Fibroblast of lung (primary cell): ENCODE data around the gene FBN1. TPM values are rescaled to one million over a fixed set of nuclear protein-coding genes. Genes with fewer than 3 reads are reported as not detected.

ENCODE experiments used
- DNase-seq, 2 donors: peaks; one replicate each; pipeline versions ENCODE4 v3.0.0 to v3.0.0-alpha.2; 2010; ENCODE audit warnings: low read depth in 2 of 2
- H2AFZ ChIP-seq: 2 replicates; pipeline ENCODE4 v1.5.1; 2012; ENCODE audit warnings: low read length, control low read depth, inconsistent platforms
- H3K27ac ChIP-seq: 2 replicates; pipeline ENCODE4 v1.5.1; 2011; ENCODE audit warnings: low read length, control low read depth; ENCODE audit not compliant: insufficient read depth
- H3K27me3 ChIP-seq: 2 replicates; pipeline ENCODE4 v1.5.1; 2011; ENCODE audit warnings: mild to moderate bottlenecking, low read length; ENCODE audit not compliant: control insufficient read depth, insufficient read depth
- H3K36me3 ChIP-seq: 2 replicates; pipeline ENCODE4 v1.5.1; 2011; ENCODE audit warnings: low read length; ENCODE audit not compliant: control insufficient read depth, insufficient read depth
- H3K4me1 ChIP-seq: 2 replicates; pipeline ENCODE4 v1.5.1; 2011; ENCODE audit warnings: low read length; ENCODE audit not compliant: control insufficient read depth, insufficient read depth; ENCODE audit errors: extremely low read depth
- H3K4me2 ChIP-seq: 2 replicates; pipeline ENCODE4 v1.5.1; 2011; ENCODE audit warnings: low read length, control low read depth; ENCODE audit not compliant: insufficient read depth; ENCODE audit errors: extremely low read depth
- H3K4me3 ChIP-seq, 4 experiments: fragments of 200-600 bp in 1 of 4; sonication (generic) in 1 of 4; replicated peaks in 1 of 4; 2 replicates each; pipeline ENCODE4 v1.5.1; 2011 to 2016; ENCODE audit warnings: low read length in 4 of 4, low read depth in 3 of 4, mild to moderate bottlenecking in 3 of 4, control low read depth in 2 of 4, inconsistent platforms in 1 of 4, mixed read lengths in 1 of 4; ENCODE audit not compliant: insufficient read depth in 1 of 4; ENCODE audit errors: control extremely low read depth in 1 of 4
- H3K79me2 ChIP-seq: 2 replicates; pipeline ENCODE4 v1.5.1; 2012; ENCODE audit warnings: mild to moderate bottlenecking, low read length, inconsistent platforms; ENCODE audit not compliant: control insufficient read depth, insufficient read depth
- H3K9ac ChIP-seq: 2 replicates; pipeline ENCODE4 v1.5.1; 2011; ENCODE audit warnings: mild to moderate bottlenecking, low read length, control low read depth; ENCODE audit not compliant: insufficient read depth
- H3K9me3 ChIP-seq: 2 replicates; pipeline ENCODE4 v1.5.1; 2012; ENCODE audit warnings: low read depth, low read length; ENCODE audit not compliant: control insufficient read depth, insufficient read depth
- H4K20me1 ChIP-seq: 2 replicates; pipeline ENCODE4 v1.5.1; 2011; ENCODE audit warnings: low read length; ENCODE audit not compliant: control insufficient read depth, insufficient read depth; ENCODE audit errors: extremely low read depth
- EZH2 ChIP-seq: IDR thresholded peaks from 2 replicates; pipeline ENCODE4 v1.5.1; 2012; ENCODE audit warnings: low read length, control low read depth, mild to moderate bottlenecking; ENCODE audit errors: missing control alignments
- polyA plus RNA-seq, 2 donors: library from polyadenylated mRNA; depleted of rRNA in 1 of 2; stranded (reverse) in 1 of 2; unstranded in 1 of 2; fragments of >200 nt; gene quantifications; 2 replicates each; pipeline ENCODE4 v1.2.1, GENCODE V29; 2011 to 2012; ENCODE audit warnings: missing spikeins in 1 of 2
- total RNA-seq: library from RNA; depleted of rRNA; stranded (reverse); fragments of >200 nt; gene quantifications from 2 replicates; pipeline ENCODE4 v1.2.1, GENCODE V29; 2014
- TF ChIP-seq, protein P1 (sequence below), 2 donors: IDR thresholded peaks in 1 of 2; conservative IDR thresholded peaks in 1 of 2; 1 replicate in 1 of 2; 2 replicates in 1 of 2; pipeline ENCODE4 v1.5.1; 2011 to 2012; ENCODE audit warnings: low read length in 2 of 2, control low read depth in 1 of 2, inconsistent platforms in 1 of 2, low read depth in 1 of 2, mild to moderate bottlenecking in 1 of 2

The FBN1 gene
- total and polyA plus RNA-seq, 2 donors (not counting 1 experiment from before 2014, with no cell fraction given): 368 to 446 TPM

DNA sequence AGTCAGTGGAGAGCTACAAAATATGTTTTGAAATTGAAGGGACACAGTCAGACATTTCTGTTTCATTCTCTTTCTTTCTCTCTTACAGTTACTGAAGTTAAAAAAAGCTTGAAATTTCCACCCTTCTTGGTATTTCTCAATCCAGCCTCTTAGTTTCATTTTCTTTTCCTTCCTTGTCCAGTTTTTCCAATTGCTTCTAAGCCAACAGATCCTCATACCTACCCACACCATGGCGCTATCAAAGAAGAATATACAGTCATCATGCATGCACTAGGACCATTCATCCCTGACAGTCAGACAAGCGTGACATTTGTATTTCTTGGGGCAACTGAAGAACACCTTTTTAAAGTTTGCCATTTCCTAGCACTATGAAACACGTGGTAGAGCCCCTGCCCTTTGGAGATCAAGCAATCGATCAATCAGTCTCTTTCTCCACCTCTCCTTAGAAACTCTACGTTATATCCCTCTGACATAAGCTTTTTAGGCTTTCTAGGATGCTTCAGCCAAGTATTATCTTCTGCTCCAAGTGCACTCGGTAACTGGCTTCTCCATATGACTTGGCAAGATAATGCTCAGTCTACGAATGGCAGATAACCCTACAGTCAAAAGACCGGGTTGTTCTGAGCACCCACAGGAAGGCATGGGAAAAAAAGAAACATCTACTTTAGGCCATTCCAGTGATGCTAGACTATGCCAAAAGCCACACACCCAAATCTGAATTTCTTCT, 65.4 kb downstream of the FBN1 start:
- H3K27me3 ChIP-seq: no peaks in the 10 kb centered on the region
- H3K79me2 ChIP-seq: peaks cover 31% of the 10 kb centered on the region
- no peak overlapping the region for H2AFZ ChIP-seq
- H4K20me1 ChIP-seq: no peaks in the 10 kb centered on the region
- H3K27ac ChIP-seq: peak overlapping the region; percentile 40
- TF ChIP-seq, protein P1, sequence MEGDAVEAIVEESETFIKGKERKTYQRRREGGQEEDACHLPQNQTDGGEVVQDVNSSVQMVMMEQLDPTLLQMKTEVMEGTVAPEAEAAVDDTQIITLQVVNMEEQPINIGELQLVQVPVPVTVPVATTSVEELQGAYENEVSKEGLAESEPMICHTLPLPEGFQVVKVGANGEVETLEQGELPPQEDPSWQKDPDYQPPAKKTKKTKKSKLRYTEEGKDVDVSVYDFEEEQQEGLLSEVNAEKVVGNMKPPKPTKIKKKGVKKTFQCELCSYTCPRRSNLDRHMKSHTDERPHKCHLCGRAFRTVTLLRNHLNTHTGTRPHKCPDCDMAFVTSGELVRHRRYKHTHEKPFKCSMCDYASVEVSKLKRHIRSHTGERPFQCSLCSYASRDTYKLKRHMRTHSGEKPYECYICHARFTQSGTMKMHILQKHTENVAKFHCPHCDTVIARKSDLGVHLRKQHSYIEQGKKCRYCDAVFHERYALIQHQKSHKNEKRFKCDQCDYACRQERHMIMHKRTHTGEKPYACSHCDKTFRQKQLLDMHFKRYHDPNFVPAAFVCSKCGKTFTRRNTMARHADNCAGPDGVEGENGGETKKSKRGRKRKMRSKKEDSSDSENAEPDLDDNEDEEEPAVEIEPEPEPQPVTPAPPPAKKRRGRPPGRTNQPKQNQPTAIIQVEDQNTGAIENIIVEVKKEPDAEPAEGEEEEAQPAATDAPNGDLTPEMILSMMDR (conservative IDR thresholded peaks at IDR 0.05 in 1 of 2, IDR thresholded peaks at IDR 0.05 in 1 of 2; ENCODE audit: low read depth in 1 of 2, low read length in 2 of 2): no peak
- no peak for TF ChIP-seq EZH2
- H3K9ac ChIP-seq: no peak overlapping the region
- H3K4me3 ChIP-seq: peak overlapping the region in 1 of 4 experiments; percentile 31
- peak overlapping the region; percentile 79 for H3K4me2 ChIP-seq
- peaks cover 3% of the 10 kb centered on the region for H3K36me3 ChIP-seq
- peak in 1 of 2 donors; percentile 50 for DNase-seq
- H3K9me3 ChIP-seq: no peaks in the 10 kb centered on the region
- peaks cover 11% of the 10 kb centered on the region for H3K4me1 ChIP-seq

DNA sequence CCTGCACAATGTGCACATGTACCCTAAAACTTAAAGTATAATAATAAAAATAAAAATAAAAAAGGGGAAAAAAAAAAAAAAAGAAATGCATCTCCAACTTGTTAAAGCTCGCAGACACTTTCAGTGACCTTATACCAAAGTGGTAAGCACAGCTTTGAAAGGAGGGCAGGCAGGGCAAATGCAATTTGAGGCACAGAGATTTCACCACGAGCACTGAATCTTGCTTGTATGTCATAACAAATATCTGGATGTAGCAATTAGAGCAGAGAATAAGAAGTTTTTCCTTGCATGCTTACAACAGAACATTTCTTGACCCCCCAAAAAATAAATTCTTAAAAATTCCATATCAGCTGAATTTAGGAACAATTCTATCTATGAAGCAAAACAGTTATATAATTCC, 66.5 kb downstream of the FBN1 start:
- no peaks in the 10 kb centered on the region for H3K9me3 ChIP-seq
- no peak overlapping the region for H3K27ac ChIP-seq
- no peak for DNase-seq
- no peak overlapping the region for H3K9ac ChIP-seq
- TF ChIP-seq, protein P1 (conservative IDR thresholded peaks at IDR 0.05 in 1 of 2, IDR thresholded peaks at IDR 0.05 in 1 of 2; ENCODE audit: low read depth in 1 of 2, low read length in 2 of 2): no peak
- no peak for TF ChIP-seq EZH2
- peaks cover 3% of the 10 kb centered on the region for H3K36me3 ChIP-seq
- no peak overlapping the region for H3K4me3 ChIP-seq
- H3K4me1 ChIP-seq: peaks cover 11% of the 10 kb centered on the region
- peaks cover 32% of the 10 kb centered on the region for H3K79me2 ChIP-seq
- no peak overlapping the region for H3K4me2 ChIP-seq
- no peaks in the 10 kb centered on the region for H4K20me1 ChIP-seq
- H3K27me3 ChIP-seq: no peaks in the 10 kb centered on the region
- H2AFZ ChIP-seq: no peak overlapping the region

DNA sequence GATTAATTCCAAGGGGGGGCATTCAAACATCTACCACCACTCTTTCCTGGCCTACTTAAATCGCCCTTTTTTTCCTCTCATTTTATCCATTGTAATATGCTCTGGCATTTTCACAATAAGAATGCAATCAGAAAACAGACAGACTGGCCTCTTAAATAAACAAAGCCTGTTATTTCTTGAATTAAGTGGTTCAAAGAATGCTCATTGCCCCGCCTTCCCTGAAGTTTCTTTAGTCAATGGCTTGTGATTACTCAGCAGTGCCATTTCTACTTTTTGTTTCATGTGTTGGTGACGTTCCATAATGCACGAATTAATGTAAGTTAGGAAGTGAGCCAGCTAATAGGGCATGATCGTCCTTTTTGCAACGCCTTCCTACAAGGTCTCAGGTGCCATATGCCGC, 68.0 kb downstream of the FBN1 start:
- Histone ChIP-seq H3K27ac (no peak overlapping the region), H3K4me2 (peak overlapping the region; percentile 30)

More for the DNA sequence above, 68.0 kb downstream of the FBN1 start:
- H2AFZ ChIP-seq: no peak overlapping the region
- H3K4me3 ChIP-seq: no peak overlapping the region
- H3K4me1 ChIP-seq: peaks cover 7% of the 10 kb centered on the region
- no peak overlapping the region for H3K9ac ChIP-seq
- DNase-seq: peak; percentile 59 to 63
- TF ChIP-seq, protein P1 (conservative IDR thresholded peaks at IDR 0.05 in 1 of 2, IDR thresholded peaks at IDR 0.05 in 1 of 2; ENCODE audit: low read depth in 1 of 2, low read length in 2 of 2): no peak
- TF ChIP-seq EZH2: no peak
- H4K20me1 ChIP-seq: no peaks in the 10 kb centered on the region
- peaks cover 3% of the 10 kb centered on the region for H3K36me3 ChIP-seq
- no peaks in the 10 kb centered on the region for H3K9me3 ChIP-seq
- H3K27me3 ChIP-seq: no peaks in the 10 kb centered on the region
- H3K79me2 ChIP-seq: peaks cover 34% of the 10 kb centered on the region
